HG02943 (cell line): ENCODE measurements around the gene EDNRA.
A peak's percentile ranks its signal among the peaks of the same experiment; 100 is the strongest.

Source experiments
- ATAC-seq: cut with Tn5 transposase; IDR thresholded peaks from one replicate; pipeline ENCODE4 v1.9.1; 2021; ENCODE audit warnings: mild to moderate bottlenecking, low read depth, moderate library complexity; ENCODE audit not compliant: unreplicated experiment

Gene EDNRA

GRCh38 chr4:147494301-147494700 is 13.4 kb downstream of the EDNRA start:
- no peak for ATAC-seq

- ATAC-seq = no peak
Observed at GRCh38 chr4:147496500-147496899, 15.6 kb downstream of the EDNRA start.

DNA sequence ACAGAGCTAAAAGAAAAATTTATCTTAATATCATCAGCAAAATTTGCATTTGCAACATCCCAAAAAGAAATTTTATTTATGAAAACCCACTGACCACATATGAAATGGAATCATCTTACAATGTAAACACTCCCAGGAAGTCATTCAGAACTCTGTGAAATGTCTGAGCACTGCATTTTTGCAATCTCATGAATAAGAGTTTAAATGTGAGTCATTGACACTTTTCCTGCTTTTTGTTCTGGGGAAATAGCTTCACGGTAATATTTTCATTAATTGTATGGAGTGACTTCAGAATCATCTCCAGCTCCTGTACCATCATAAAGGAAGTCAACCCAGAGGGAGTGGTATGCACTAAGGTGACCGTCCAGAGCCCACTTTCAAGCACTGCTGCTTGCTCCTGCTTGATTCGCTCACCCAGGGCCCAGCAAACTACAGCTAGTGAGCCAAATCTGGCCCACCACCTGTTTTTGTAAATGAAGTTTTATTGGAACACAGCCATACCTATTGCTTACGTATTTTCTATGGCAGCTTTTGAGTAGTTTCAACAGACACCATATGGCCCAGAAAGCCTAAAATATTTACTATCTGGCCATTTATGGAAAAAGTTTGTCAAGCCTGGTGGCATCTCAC is 17.2 kb downstream of the EDNRA start:
- ATAC-seq = no peak

- ATAC-seq = no peak
Observed at GRCh38 chr4:147508346-147508745, 27.4 kb downstream of the EDNRA start.

GRCh38 chr4:147509386-147509785 is 28.5 kb downstream of the EDNRA start:
- no peak for ATAC-seq

GRCh38 chr4:147510962-147511668 is 30.2 kb downstream of the EDNRA start:
- no peak for ATAC-seq

DNA sequence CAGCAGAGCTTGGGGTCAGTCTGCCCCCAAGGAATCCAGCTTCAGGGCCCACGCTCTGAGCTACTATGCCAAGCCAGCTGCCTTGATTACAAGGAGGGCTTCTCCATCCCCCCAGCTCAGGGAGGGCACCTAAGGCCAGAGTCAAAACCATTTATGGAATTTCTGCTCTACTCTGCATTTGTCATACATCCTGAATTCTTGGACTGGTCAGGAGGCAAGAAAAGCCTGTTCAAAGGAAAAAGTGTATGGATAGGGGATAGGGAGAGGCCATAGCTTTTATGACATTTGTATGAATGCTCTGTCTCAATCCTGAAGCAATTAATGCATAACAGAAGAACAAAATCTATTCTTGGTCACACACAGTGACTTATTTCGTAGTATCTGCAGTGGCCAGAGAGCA is 32.2 kb downstream of the EDNRA start:
- ATAC-seq = no peak

DNA sequence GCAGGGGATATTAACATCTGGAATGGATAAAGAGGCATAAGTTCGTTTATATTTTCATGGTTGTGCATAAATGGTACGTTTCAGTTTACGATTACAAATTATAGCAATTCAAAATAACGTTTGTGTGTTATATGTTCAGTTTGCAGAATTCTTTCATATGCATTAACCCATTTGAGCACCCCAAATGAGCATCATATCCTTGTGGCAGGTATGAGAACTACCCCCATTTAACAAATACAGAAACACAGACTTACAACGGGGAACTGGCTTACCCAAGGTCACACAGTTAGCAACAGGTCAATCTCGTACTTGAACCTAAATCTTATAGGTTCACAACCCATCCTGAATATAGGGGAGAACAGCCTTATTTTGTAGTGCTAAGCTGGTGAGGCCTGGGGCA is 33.1 kb downstream of the EDNRA start:
- ATAC-seq = no peak

- no peak for ATAC-seq
Observed at GRCh38 chr4:147515220-147515936, 34.5 kb downstream of the EDNRA start.

GRCh38 chr4:147516133-147516532 is 35.2 kb downstream of the EDNRA start:
- ATAC-seq = no peak

DNA sequence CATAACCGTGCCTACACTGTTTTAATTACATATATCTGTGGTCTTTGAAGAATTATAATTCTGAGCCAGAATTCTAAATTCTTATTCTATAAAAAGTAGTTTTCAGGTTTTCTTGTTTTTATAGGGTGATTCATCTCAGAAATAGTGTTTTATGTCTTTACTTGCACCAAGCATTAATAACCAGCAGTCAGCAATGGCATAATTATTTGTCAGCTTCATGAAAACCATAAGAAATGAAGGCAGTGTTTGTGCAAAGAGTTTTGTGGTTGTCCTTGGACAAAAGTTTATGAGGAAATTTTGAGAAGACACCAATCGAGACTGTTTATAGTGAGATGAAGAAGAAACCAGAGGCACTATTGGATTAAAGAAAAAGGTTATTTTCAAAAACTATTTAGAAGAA is 37.2 kb downstream of the EDNRA start:
- no peak for ATAC-seq

GRCh38 chr4:147518846-147519767 is 38.2 kb downstream of the EDNRA start:
- peak; percentile 80 for ATAC-seq

DNA sequence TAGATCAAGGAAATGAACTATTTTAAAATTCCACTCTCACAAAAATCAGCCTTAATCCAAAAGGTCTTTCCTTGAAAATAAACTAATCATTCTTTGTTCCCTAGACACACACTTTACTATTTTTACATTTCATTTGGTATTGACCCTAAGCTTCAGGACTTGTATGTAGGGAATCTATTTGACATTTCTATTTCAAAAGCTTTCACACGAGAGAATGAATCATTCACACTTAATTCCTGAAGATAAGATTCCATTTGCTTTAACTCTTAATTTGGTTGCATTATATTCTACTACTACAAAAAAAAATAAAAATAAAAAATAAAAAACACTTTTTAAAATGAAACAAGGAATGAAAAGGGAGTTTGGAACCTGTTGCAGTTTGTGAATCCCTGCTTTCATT is 43.7 kb downstream of the EDNRA start:
- no peak for ATAC-seq

DNA sequence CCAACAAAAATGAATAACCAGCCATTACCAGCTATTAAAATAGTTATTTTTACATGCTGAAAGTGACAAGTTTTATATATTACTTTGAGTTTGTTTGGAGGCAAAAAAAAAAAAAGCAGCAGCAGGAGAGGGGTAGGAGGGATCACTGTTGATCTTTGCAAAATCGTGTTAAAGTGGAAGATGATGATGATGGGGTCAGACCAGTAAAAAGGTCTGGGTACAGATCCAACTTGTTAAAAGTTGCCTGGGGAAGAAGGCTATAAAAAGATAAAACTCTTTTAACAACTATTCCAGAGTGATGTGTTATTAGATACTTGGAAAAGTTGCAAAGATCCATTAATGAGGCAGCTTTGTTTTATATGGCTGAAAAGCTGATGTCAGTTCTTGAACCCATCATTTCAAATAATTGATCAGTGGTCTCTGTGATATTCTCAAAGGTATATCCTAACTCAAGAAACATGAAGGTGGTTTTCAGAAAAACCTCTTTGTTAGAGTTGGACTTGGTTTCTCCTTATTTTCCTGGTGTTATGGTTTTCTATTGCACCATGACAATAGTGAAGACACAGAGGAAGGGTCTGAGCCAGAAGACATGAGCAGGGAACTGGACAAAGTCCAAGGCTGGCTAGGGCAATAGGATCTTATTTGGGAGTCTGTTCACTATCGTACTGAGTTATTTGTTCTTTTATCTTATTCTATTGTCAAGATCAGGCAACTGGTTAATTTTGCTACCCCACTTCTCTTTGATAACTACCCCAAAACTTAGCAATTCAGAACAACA is 44.8 kb downstream of the EDNRA start:
- no peak for ATAC-seq

DNA sequence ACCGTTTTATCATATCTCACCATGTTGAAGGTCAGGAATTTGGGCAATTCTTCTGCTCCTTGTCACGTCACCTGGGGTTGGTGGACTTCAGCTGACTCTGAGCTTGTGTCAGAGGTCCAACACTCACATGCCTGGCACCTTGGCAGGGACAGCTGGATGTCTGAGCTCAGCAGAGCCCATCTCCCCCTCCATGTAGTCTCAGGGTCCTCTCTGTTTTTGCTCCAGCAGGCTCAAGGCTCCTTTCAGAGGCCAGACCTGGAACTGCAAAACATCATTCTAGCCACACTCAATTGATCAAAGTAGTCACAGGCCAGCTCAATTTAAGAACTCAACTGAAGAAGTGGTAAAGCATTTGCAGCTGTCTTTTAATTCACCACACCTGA is 45.4 kb downstream of the EDNRA start:
- ATAC-seq = no peak

DNA sequence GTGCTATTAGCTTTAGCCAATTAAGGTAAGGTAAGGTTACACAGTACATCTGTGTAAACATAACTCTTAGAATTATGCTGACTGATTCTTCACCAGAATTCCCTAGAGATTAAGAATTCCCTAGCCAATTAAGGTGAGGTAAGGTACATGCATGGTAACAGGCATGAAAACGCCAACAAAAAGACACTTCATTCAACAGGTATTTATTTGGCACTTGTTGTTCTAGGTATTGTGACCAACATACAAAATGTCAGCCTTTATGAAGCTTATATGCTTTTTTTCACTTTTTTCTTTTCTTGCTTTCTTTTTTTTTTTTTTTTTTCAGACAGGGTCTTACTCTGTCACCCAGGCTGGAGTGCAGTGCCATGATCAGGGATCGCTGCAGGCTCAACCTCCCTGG is 47.2 kb downstream of the EDNRA start:
- ATAC-seq = no peak

- no peak for ATAC-seq
Observed at GRCh38 chr4:147530134-147530533, 49.2 kb downstream of the EDNRA start.

GRCh38 chr4:147530723-147531122 is 49.8 kb downstream of the EDNRA start:
- ATAC-seq = no peak

DNA sequence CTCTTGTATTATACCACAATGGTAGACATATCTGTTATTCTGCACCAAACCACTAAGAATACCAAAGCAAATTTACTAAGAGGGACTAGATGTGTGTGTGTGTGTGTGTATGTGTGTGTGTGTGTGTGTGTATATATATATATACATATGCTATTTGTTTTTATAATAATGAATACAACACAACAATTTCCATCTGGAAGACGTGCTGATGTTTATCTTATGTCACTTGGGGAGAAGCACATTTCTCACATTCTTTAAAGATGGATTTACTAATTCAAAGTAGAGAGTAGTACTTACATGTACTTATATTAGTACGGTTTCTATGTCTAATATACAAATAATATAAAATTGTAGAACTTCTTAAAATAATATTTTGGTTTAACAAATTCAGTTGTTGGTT is 52.0 kb downstream of the EDNRA start:
- no peak for ATAC-seq

GRCh38 chr4:147533331-147533730 is 52.4 kb downstream of the EDNRA start:
- no peak for ATAC-seq
